ENCODE results near the gene SLC17A2. TPM values are rescaled to one million over a fixed set of nuclear protein-coding genes. Genes with fewer than 3 reads are reported as not detected.

Gene SLC17A2
- total RNA-seq, 1 donor = not detected

DNA sequence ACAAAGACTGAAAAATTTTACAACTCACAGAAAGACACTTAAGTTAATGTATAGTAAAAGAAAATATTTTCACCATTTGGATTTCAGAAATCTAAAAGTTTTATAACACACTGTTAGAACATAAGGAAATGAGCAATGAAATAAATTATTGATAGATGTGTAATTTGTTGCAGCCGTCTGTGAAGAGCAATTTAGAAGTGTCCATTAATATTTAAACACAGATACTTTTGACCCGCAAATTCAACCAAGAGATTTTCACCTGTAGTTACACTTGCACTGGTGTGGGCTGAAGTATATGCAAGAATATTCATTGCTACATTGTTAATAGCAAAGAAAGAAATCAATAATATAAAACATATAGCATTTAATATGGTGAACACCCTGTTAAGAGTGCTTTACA is 41.9 kb downstream of the SLC17A2 start:
- H2AFZ ChIP-seq (ENCODE audit: low read length) = no peak overlapping the region
- no peak for DNase-seq (ENCODE audit: insufficient read length, low spot score, missing footprints)
- TF ChIP-seq, protein P1, sequence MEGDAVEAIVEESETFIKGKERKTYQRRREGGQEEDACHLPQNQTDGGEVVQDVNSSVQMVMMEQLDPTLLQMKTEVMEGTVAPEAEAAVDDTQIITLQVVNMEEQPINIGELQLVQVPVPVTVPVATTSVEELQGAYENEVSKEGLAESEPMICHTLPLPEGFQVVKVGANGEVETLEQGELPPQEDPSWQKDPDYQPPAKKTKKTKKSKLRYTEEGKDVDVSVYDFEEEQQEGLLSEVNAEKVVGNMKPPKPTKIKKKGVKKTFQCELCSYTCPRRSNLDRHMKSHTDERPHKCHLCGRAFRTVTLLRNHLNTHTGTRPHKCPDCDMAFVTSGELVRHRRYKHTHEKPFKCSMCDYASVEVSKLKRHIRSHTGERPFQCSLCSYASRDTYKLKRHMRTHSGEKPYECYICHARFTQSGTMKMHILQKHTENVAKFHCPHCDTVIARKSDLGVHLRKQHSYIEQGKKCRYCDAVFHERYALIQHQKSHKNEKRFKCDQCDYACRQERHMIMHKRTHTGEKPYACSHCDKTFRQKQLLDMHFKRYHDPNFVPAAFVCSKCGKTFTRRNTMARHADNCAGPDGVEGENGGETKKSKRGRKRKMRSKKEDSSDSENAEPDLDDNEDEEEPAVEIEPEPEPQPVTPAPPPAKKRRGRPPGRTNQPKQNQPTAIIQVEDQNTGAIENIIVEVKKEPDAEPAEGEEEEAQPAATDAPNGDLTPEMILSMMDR (IDR thresholded peaks at IDR 0.05; ENCODE audit: extremely low read depth, low read depth, low read length) = no peak
- H3K27ac ChIP-seq (ENCODE audit: low read depth, low read length) = no peak overlapping the region
- H4K20me1 ChIP-seq (ENCODE audit: insufficient read depth, low read length) = no peaks in the 10 kb centered on the region
- H3K36me3 ChIP-seq (ENCODE audit: insufficient read depth, low read length) = no peaks in the 10 kb centered on the region
- no peaks in the 10 kb centered on the region for H3K9me3 ChIP-seq (ENCODE audit: low read depth, low read length)
- H3K4me1 ChIP-seq (ENCODE audit: insufficient read depth, low read length) = peaks cover 8% of the 10 kb centered on the region
- no peaks in the 10 kb centered on the region for H3K79me2 ChIP-seq (ENCODE audit: insufficient read depth, low read length)
- no peak overlapping the region for H3K4me2 ChIP-seq (ENCODE audit: insufficient read depth, low read length)
- H3K4me3 ChIP-seq (ENCODE audit: insufficient read depth, low read length) = no peak overlapping the region
- no peaks in the 10 kb centered on the region for H3K27me3 ChIP-seq (ENCODE audit: insufficient read depth, low read length)

DNA sequence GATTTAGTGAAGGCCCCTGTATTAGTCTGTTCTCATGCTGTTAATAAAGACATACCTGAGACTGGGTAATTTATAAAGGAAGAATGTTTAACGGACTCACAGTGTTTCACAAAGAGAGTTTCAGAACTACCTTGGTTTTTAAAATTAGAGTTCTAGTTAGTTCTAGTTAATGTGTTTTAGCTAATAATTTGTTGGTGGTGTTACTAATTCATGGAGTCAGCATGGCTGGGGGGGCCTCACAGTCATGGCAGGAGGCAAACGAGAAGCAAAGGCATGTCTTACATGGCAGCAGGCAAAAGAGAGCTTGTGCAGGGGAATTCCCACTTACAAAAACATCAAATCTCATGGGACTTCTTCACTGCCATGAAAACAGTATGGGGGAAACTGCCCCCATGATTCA is 44.4 kb downstream of the SLC17A2 start:
- Histone ChIP-seq H3K4me3 (ENCODE audit: insufficient read depth, low read length) (no peak overlapping the region), H3K9me3 (ENCODE audit: low read depth, low read length) (no peaks in the 10 kb centered on the region), H3K36me3 (ENCODE audit: insufficient read depth, low read length) (no peaks in the 10 kb centered on the region), H3K4me1 (ENCODE audit: insufficient read depth, low read length) (peaks cover 9% of the 10 kb centered on the region), H3K79me2 (ENCODE audit: insufficient read depth, low read length) (no peaks in the 10 kb centered on the region), H3K27ac (ENCODE audit: low read depth, low read length) (no peak overlapping the region), H3K27me3 (ENCODE audit: insufficient read depth, low read length) (no peaks in the 10 kb centered on the region), H2AFZ (ENCODE audit: low read length) (no peak overlapping the region), H3K4me2 (ENCODE audit: insufficient read depth, low read length) (no peak overlapping the region), H4K20me1 (ENCODE audit: insufficient read depth, low read length) (no peaks in the 10 kb centered on the region)
- TF ChIP-seq, protein P1 (IDR thresholded peaks at IDR 0.05; ENCODE audit: extremely low read depth, low read depth, low read length) = no peak
- DNase-seq (ENCODE audit: insufficient read length, low spot score, missing footprints) = no peak

DNA sequence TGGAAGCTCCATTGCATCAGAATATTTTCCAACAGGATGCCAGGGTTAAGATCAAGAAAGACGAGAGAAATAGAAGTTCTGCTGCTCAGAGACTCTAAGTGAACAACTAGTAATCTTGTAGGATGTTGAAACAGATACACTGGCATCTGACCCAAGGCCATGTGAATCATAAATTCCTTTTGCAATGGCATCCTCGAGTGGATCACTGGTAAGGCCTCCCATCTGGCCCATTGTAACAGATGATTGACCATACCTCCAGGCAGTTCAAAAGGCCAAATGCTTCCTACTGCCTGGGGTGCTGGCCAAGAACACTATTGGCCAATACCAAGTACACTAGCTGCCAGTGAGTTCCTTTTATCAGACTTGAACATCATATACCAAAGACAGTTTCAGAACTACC is 46.5 kb downstream of the SLC17A2 start:
- Histone ChIP-seq H2AFZ (ENCODE audit: low read length) (no peak overlapping the region), H3K9me3 (ENCODE audit: low read depth, low read length) (no peaks in the 10 kb centered on the region), H3K36me3 (ENCODE audit: insufficient read depth, low read length) (no peaks in the 10 kb centered on the region), H3K4me3 (ENCODE audit: insufficient read depth, low read length) (no peak overlapping the region), H3K4me1 (ENCODE audit: insufficient read depth, low read length) (peaks cover 9% of the 10 kb centered on the region), H3K79me2 (ENCODE audit: insufficient read depth, low read length) (no peaks in the 10 kb centered on the region), H3K27ac (ENCODE audit: low read depth, low read length) (peak overlapping the region; percentile 29), H3K27me3 (ENCODE audit: insufficient read depth, low read length) (no peaks in the 10 kb centered on the region), H4K20me1 (ENCODE audit: insufficient read depth, low read length) (no peaks in the 10 kb centered on the region), H3K4me2 (ENCODE audit: insufficient read depth, low read length) (no peak overlapping the region)
- peak; percentile 50 for DNase-seq (ENCODE audit: insufficient read length, low spot score, missing footprints)
- TF ChIP-seq, protein P1 (IDR thresholded peaks at IDR 0.05; ENCODE audit: extremely low read depth, low read depth, low read length) = no peak

DNA sequence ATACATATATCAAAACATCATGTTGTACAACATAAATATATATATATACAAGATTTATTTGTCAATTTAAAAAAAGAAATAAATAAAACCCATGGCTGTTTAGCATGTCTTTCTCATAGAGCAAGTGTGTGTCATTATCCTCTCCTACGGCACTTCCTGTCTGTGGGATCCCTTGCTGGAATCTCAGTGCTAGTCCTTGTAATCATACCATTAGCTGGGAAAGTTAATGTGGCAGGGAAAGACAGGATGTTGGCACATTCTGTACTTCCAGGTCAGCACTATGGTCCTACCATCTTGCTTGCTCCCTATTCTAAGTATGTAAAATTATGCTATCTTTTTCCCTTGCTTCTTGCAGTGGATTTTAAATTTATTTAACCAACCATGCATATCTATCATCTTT is 47.0 kb downstream of the SLC17A2 start:
- Histone ChIP-seq H3K27me3 (ENCODE audit: insufficient read depth, low read length) (no peaks in the 10 kb centered on the region), H3K4me3 (ENCODE audit: insufficient read depth, low read length) (no peak overlapping the region), H3K27ac (ENCODE audit: low read depth, low read length) (peak overlapping the region; percentile 29), H3K36me3 (ENCODE audit: insufficient read depth, low read length) (no peaks in the 10 kb centered on the region), H3K4me2 (ENCODE audit: insufficient read depth, low read length) (no peak overlapping the region), H3K79me2 (ENCODE audit: insufficient read depth, low read length) (no peaks in the 10 kb centered on the region), H4K20me1 (ENCODE audit: insufficient read depth, low read length) (no peaks in the 10 kb centered on the region), H3K9me3 (ENCODE audit: low read depth, low read length) (no peaks in the 10 kb centered on the region), H2AFZ (ENCODE audit: low read length) (no peak overlapping the region), H3K4me1 (ENCODE audit: insufficient read depth, low read length) (peaks cover 9% of the 10 kb centered on the region)
- TF ChIP-seq, protein P1 (IDR thresholded peaks at IDR 0.05; ENCODE audit: extremely low read depth, low read depth, low read length) = no peak
- DNase-seq (ENCODE audit: insufficient read length, low spot score, missing footprints) = no peak
